Activated CD8-positive, alpha-beta T cell treated with anti-CD3 and anti-CD28 coated beads for 36 hours (primary cell): ENCODE measurements around the gene TPCN1. TPM values are rescaled to one million over a fixed set of nuclear protein-coding genes. Genes with fewer than 3 reads are reported as not detected.

ENCODE experiments used
- ATAC-seq: fragments of 200-7000 bp; cut with Tn5 transposase; one replicate; pipeline ENCODE4 v1.10.0; 2021; ENCODE audit warnings: mild to moderate bottlenecking, moderate library complexity
- CTCF ChIA-PET: fragments of 350-600 bp; sonication (Branson Sonifier 250); formaldehyde crosslinking; loops from one replicate; lab custom pipeline; 2021; ENCODE audit warnings: antibody characterized with exemption; lab: Charles Lee
- POLR2A ChIA-PET: fragments of 350-600 bp; sonication (Branson Sonifier 250); formaldehyde crosslinking; loops from one replicate; lab custom pipeline; 2021; ENCODE audit warnings: antibody characterized with exemption; lab: Charles Lee
- DNase-seq: peaks from one replicate; pipeline ENCODE4 v3.0.0-alpha.2; 2020
- H3K27ac Mint-ChIP-seq: one replicate; pipeline ENCODE4 v1.8.0; 2021; ENCODE audit warnings: mild to moderate bottlenecking, mixed read lengths
- H3K27me3 Mint-ChIP-seq: one replicate; pipeline ENCODE4 v1.8.0; 2021; ENCODE audit warnings: mixed read lengths
- H3K36me3 Mint-ChIP-seq: one replicate; pipeline ENCODE4 v1.8.0; 2021; ENCODE audit warnings: low read depth, mixed read lengths
- H3K4me1 Mint-ChIP-seq: one replicate; pipeline ENCODE4 v1.8.0; 2021; ENCODE audit warnings: low read depth, mixed read lengths
- H3K4me3 Mint-ChIP-seq: one replicate; pipeline ENCODE4 v1.8.0; 2021; ENCODE audit warnings: mild to moderate bottlenecking, moderate library complexity, mixed read lengths
- H3K9me3 Mint-ChIP-seq: one replicate; pipeline ENCODE4 v1.8.0; 2021; ENCODE audit warnings: mixed read lengths
- CTCF ChIP-seq: fragments of 200-600 bp; IDR thresholded peaks from one replicate; pipeline ENCODE4 v1.8.0; 2022; ENCODE audit warnings: antibody characterized with exemption, mild to moderate bottlenecking
- intact Hi-C: fragments of 100-400 bp; cut with micrococcal nuclease; formaldehyde crosslinking; loops from one replicate; pipeline ENCODE4 v1.10.0; 2022
- total RNA-seq, 2 experiments: library from RNA; stranded (reverse); gene quantifications; one replicate each; pipeline ENCODE4 v1.2.3, GENCODE V29; 2021

The TPCN1 gene
- total RNA-seq, 2 experiments from 2014 or later = 29.9 to 33.5 TPM

GRCh38 chr12:113276306-113276705, 55.0 kb downstream of the TPCN1 start:
- ATAC-seq (no peak), DNase-seq (no peak)
- peaks cover 16% of the 10 kb centered on the region for H3K4me1 Mint-ChIP-seq
- TF ChIP-seq CTCF = no peak
- no peak overlapping the region for H3K4me3 Mint-ChIP-seq
- CTCF ChIA-PET = interaction anchor here (1.0 to 1.4 kb wide), 3 partner anchors 8 to 186 kb away, joined by 3 to 5 read pairs (median 3); no protein-coding TSS in a partner anchor
- H3K9me3 Mint-ChIP-seq = no peaks in the 10 kb centered on the region
- H3K36me3 Mint-ChIP-seq = peaks cover 16% of the 10 kb centered on the region
- POLR2A ChIA-PET = no interaction called here
- intact Hi-C loops = no loop called here
- H3K27me3 Mint-ChIP-seq = no peaks in the 10 kb centered on the region
- no peak overlapping the region for H3K27ac Mint-ChIP-seq

DNA sequence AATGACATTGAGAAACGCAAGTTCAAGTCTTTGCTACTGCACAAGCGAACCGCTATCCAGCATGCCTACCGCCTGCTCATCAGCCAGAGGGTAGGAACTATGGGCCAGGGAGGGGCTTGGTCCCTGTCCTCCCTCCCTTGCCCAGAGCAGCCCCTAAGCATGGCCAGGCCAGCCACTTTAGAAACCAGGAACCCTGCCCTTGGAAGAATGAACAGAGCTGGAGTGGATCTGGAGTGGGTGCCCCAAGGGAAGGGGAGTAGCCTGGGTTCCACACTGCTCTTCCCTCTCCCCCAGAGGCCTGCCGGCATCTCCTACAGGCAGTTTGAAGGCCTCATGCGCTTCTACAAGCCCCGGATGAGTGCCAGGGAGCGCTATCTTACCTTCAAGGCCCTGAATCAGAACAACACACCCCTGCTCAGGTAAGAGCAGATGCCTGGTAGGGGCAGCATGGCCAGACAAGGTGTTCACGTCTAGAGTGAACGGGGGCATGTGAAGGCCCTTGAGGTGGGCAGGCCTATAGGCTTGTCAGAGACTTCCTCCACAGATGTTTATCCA, 55.8 kb downstream of the TPCN1 start:
- intact Hi-C loops = no loop called here
- ATAC-seq (no peak), DNase-seq (no peak)
- H3K27ac Mint-ChIP-seq = no peak overlapping the region
- H3K36me3 Mint-ChIP-seq = peaks cover 12% of the 10 kb centered on the region
- H3K27me3 Mint-ChIP-seq = no peaks in the 10 kb centered on the region
- CTCF ChIA-PET = interaction anchor here (1.4 kb wide), 1 partner anchor 186 kb away, joined by 3 read pairs; no protein-coding TSS in a partner anchor
- H3K4me1 Mint-ChIP-seq = peaks cover 10% of the 10 kb centered on the region
- no peaks in the 10 kb centered on the region for H3K9me3 Mint-ChIP-seq
- H3K4me3 Mint-ChIP-seq = no peak overlapping the region
- TF ChIP-seq CTCF = no peak
- POLR2A ChIA-PET = no interaction called here

DNA sequence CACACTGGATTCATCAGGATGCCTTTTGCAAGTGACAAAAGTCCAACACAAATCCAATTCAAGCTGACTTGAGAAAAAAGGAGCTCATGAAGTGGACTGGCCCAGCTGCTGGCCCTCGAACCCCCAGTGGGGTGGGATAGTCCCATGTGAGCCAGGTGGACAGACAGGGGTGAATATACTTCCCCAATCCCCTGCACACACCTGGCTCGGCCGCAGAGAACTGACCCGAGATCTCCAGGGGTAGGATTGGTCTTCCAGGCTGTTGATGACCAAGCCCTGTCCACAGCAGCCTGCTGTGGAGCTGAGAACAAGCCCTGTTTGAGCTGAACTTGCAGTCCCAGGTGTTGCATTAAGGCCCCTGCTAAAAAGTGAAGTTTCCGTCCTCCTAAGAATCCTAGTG, 56.2 kb downstream of the TPCN1 start:
- H3K9me3 Mint-ChIP-seq = no peaks in the 10 kb centered on the region
- no peak overlapping the region for H3K4me3 Mint-ChIP-seq
- intact Hi-C loops = no loop called here
- ChIA-PET CTCF (interaction anchor here (1.4 kb wide), 1 partner anchor 185 kb away, joined by 3 read pairs; no protein-coding TSS in a partner anchor), POLR2A (no interaction called here)
- H3K4me1 Mint-ChIP-seq = peaks cover 5% of the 10 kb centered on the region
- no peak for ATAC-seq
- H3K27me3 Mint-ChIP-seq = no peaks in the 10 kb centered on the region
- H3K27ac Mint-ChIP-seq = no peak overlapping the region
- no peak for DNase-seq
- peaks cover 10% of the 10 kb centered on the region for H3K36me3 Mint-ChIP-seq
- no peak for TF ChIP-seq CTCF

DNA sequence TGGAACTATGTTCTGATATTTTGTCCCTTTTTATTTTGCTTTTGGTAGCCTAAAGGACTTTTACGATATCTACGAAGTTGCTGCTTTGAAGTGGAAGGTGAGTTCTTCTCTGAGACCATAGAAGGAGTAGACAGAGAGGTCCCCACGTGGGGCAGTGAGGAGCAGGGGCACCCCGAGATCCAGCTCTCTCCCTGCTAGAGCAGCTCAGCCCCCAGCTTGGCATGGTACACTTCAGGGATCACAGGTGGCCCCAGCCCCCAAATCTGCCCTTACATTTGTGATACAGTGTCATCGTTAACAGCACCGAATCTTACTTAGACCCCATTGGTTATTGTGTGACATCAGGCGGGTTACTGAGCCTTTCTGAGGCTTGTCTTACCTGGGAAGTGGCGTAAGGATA, 56.9 kb downstream of the TPCN1 start:
- no peaks in the 10 kb centered on the region for H3K27me3 Mint-ChIP-seq
- POLR2A ChIA-PET = interaction anchor here (0.6 kb wide), 1 partner anchor 73 kb away, joined by 3 read pairs; no protein-coding TSS in a partner anchor

More for the DNA sequence above, 56.9 kb downstream of the TPCN1 start:
- CTCF ChIA-PET = no interaction called here
- DNase-seq = no peak
- intact Hi-C loops = no loop called here
- H3K27ac Mint-ChIP-seq = no peak overlapping the region
- H3K4me3 Mint-ChIP-seq = no peak overlapping the region
- H3K4me1 Mint-ChIP-seq = peaks cover 4% of the 10 kb centered on the region
- no peak for TF ChIP-seq CTCF
- peaks cover 10% of the 10 kb centered on the region for H3K36me3 Mint-ChIP-seq
- ATAC-seq = no peak
- H3K9me3 Mint-ChIP-seq = no peaks in the 10 kb centered on the region
